Thyroid gland (tissue), 4 donors: ENCODE measurements around the gene ZFHX2. TPM values are rescaled to one million over a fixed set of nuclear protein-coding genes. Genes with fewer than 3 reads are reported as not detected.

Experiments used
- DNase-seq, 2 donors: peaks; one replicate each; pipeline ENCODE4 v3.0.0-alpha.2; 2019
- H3K27ac ChIP-seq, 3 donors: fragments of 200-600 bp; sonication (generic); 1 replicate in 2 of 3; 2 replicates in 1 of 3; pipeline ENCODE4 v1.5.1; 2016 to 2019; ENCODE audit warnings: mild to moderate bottlenecking in 1 of 3, moderate library complexity in 1 of 3
- H3K27me3 ChIP-seq: fragments of 200-600 bp; sonication (generic); one replicate; pipeline ENCODE4 v1.5.1; 2019
- H3K36me3 ChIP-seq, 2 donors: fragments of 200-600 bp; sonication (generic); one replicate each; pipeline ENCODE4 v1.5.1; 2016 to 2019
- H3K4me1 ChIP-seq, 2 donors: fragments of 200-600 bp; sonication (generic); one replicate each; pipeline ENCODE4 v1.5.1; 2017 to 2019
- H3K4me3 ChIP-seq, 3 donors: fragments of 200-600 bp; sonication (generic); replicated peaks in 1 of 3; 1 replicate in 2 of 3; 2 replicates in 1 of 3; pipeline ENCODE4 v1.5.1; 2016; ENCODE audit warnings: mild to moderate bottlenecking in 1 of 3
- H3K9me3 ChIP-seq: fragments of 200-600 bp; sonication (generic); one replicate; pipeline ENCODE4 v1.5.1; 2017
- POLR2A ChIP-seq, 2 donors: fragments of 450-650 bp; IDR thresholded peaks; one replicate each; pipeline ENCODE4 v1.6.1; 2017; ENCODE audit warnings: antibody characterized with exemption in 2 of 2, mild to moderate bottlenecking in 2 of 2, moderate library complexity in 1 of 2
- WGBS, 2 donors: methylation state at CpG; one replicate each; pipeline ENCODE4 v1.1.5; 2017; 5-methylcytosine and 5-hydroxymethylcytosine counted together
- intact Hi-C: fragments of 100-400 bp; cut with DNase I; formaldehyde crosslinking; loops from one replicate; pipeline ENCODE4 v1.15.1; 2023
- total RNA-seq, 4 donors: library from RNA; depleted of rRNA; stranded (reverse); fragments of >200 nt; gene quantifications; one replicate each; pipeline ENCODE4 v1.2.3, GENCODE V29; 2016
- TF ChIP-seq, protein P1 (sequence below), 6 experiments: fragments of 200-600 bp in 3 of 6; fragments of 450-650 bp in 3 of 6; sonication (generic) in 3 of 6; IDR thresholded peaks; one replicate each; pipeline ENCODE4 v1.5.1; 2016 to 2019; ENCODE audit warnings: antibody characterized with exemption in 6 of 6, mild to moderate bottlenecking in 2 of 6, inconsistent platforms in 1 of 6, moderate library complexity in 1 of 6

The ZFHX2 gene
- total RNA-seq, 4 donors from 2014 or later = 0.46 to 2.3 (median 1.4) TPM

DNA sequence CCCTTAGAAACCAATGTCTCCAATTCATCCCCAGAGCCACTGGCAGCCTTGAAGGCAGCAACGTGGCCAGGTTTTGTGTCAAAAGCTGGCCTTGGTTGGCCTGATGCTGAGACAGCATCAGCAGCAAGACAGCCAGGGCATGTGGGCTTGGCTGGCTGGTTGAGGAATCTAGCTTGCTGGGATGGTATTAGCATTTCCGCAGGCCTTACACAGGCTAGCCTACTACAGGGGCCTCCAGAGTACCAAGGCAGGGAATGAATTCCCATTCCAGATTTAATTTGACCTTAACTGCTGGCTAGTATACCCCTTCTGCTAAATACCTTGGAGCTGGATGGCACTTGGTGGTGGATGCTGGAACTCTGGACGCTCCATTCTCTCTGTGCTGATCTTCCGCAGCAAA, 66.2 kb downstream of the ZFHX2 start:
- Histone ChIP-seq H3K4me1 (no peaks in the 10 kb centered on the region), H3K36me3 (peaks cover 0 to 3% of the 10 kb centered on the region in 2 donors), H3K27ac (no peak overlapping the region), H3K4me3 (no peak overlapping the region), H3K9me3 (no peaks in the 10 kb centered on the region), H3K27me3 (no peaks in the 10 kb centered on the region)
- WGBS, 2 donors = 87 to 88% methylated on average over 4 of the region's 4 CpGs
- TF ChIP-seq POLR2A (IDR thresholded peaks at IDR 0.05) = no peak
- TF ChIP-seq, protein P1, sequence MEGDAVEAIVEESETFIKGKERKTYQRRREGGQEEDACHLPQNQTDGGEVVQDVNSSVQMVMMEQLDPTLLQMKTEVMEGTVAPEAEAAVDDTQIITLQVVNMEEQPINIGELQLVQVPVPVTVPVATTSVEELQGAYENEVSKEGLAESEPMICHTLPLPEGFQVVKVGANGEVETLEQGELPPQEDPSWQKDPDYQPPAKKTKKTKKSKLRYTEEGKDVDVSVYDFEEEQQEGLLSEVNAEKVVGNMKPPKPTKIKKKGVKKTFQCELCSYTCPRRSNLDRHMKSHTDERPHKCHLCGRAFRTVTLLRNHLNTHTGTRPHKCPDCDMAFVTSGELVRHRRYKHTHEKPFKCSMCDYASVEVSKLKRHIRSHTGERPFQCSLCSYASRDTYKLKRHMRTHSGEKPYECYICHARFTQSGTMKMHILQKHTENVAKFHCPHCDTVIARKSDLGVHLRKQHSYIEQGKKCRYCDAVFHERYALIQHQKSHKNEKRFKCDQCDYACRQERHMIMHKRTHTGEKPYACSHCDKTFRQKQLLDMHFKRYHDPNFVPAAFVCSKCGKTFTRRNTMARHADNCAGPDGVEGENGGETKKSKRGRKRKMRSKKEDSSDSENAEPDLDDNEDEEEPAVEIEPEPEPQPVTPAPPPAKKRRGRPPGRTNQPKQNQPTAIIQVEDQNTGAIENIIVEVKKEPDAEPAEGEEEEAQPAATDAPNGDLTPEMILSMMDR (IDR thresholded peaks at IDR 0.05) = no peak
- intact Hi-C loops = no loop called here
- no peak for DNase-seq

DNA sequence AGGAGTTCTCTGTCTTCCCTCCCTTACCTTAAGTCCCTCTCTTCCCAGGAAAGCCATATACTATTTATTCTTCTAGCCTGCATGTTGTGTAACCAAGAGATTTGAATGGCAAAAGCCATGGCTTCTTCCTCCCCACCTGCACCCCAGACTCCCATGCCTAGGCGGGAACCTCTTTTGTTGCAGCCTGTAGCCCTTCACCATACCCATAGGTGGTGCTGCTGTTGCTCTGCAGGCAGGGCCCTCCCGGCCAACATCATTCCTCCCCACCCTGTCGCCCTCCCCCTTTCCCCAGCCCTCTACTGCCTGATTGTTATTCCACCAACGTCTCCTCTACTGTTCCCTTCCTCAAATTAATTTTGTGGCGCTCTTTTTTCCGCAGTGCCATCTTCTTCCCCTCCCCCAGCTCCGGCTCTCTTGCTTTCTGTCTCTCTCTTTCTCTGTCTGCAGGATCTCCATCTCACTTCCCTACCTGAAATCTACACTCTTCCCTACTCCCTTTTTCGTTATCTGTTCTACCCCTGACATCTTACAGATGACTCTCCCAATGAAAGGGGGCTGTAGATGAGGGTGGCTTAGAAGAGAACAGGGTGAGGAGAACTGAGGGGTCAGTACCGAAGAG, 68.2 kb downstream of the ZFHX2 start:
- Histone ChIP-seq H3K36me3 (peaks cover 0 to 6% of the 10 kb centered on the region in 2 donors), H3K9me3 (no peaks in the 10 kb centered on the region), H3K27me3 (no peaks in the 10 kb centered on the region), H3K27ac (no peak overlapping the region), H3K4me3 (no peak overlapping the region), H3K4me1 (no peaks in the 10 kb centered on the region)
- WGBS, 2 donors = 52 to 55% methylated on average over 9 of the region's 9 CpGs
- DNase-seq = no peak
- intact Hi-C loops = no loop called here
- TF ChIP-seq POLR2A (IDR thresholded peaks at IDR 0.05) = no peak
- TF ChIP-seq, protein P1 (IDR thresholded peaks at IDR 0.05) = no peak

DNA sequence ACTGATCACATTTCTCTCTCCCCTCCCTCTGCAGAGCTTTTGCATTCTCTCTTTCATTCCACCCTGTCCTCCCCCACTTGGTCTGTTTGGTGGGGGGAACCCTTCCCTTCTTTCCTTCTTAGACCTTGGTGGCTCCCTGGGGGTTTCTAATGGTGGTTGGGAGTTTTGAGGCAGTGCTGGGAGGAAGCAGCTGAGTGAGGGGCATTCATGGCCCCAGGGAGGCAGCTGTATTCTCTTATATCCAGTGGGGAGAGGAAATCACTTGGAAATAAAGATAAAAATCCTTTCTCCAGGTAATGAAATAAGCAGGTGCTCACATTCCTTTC, 68.8 kb downstream of the ZFHX2 start:
- H3K4me1 ChIP-seq = no peaks in the 10 kb centered on the region
- H3K9me3 ChIP-seq = no peaks in the 10 kb centered on the region
- TF ChIP-seq, protein P1 (IDR thresholded peaks at IDR 0.05) = no peak
- no peak for TF ChIP-seq POLR2A (IDR thresholded peaks at IDR 0.05)
- no peak for DNase-seq
- peaks cover 2 to 7% of the 10 kb centered on the region in 2 donors for H3K36me3 ChIP-seq
- H3K27ac ChIP-seq = no peak overlapping the region
- intact Hi-C loops = no loop called here
- no peak overlapping the region for H3K4me3 ChIP-seq
- H3K27me3 ChIP-seq = no peaks in the 10 kb centered on the region

DNA sequence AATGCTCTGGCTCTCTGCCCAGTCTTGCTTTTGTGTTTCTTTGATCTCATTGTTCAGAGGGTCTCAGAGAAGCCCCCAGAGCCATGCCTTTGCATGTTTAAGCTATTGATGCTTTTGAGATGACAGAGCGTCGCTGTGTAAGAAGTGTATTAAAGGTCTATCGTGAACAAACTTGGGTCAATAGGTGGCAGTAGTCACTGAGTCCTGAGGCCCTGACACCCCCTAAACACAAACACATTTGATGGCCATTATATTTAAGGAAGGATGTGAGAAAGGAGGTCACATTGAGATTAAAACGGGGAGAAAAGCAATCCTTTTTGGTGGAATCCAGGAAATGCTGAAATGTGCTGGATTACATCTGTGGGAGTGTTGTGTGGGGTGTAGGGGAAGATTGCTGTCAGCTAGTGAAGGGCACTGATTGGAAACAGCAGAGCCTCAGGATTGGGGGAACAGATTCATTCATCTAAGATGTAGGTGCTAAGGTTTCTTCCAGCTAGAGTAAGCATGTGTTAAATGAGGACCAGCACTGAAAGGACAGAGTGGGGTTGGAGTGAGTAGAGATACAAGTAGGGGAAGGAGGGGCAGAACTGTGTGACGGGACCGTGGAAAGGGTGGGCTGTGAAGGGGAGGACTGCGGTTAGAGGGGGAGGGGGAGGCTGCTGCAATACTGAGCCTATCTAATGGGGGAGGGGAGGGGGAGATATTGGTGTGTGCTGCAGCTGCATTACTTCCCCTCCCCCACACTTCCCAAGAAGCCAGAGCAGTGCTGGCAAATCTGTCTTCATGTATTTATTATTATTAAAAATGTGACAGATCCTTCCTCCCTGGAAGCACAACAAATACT, 69.4 kb downstream of the ZFHX2 start:
- H3K36me3 ChIP-seq = peaks cover 8 to 13% of the 10 kb centered on the region in 2 donors

More for the DNA sequence above, 69.4 kb downstream of the ZFHX2 start:
- no peak for TF ChIP-seq POLR2A (IDR thresholded peaks at IDR 0.05)
- TF ChIP-seq, protein P1 (IDR thresholded peaks at IDR 0.05) = no peak
- no peaks in the 10 kb centered on the region for H3K4me1 ChIP-seq
- intact Hi-C loops = no loop called here
- 62 to 67% methylated on average over 7 of the region's 7 CpGs for WGBS, 2 donors
- no peak overlapping the region for H3K4me3 ChIP-seq
- H3K9me3 ChIP-seq = no peaks in the 10 kb centered on the region
- DNase-seq = no peak
- H3K27me3 ChIP-seq = no peaks in the 10 kb centered on the region
- H3K27ac ChIP-seq = no peak overlapping the region
